PFSK-1 (cell line): ENCODE measurements around the gene CXCL6.

Experiments
- FOXP2 ChIP-seq: optimal IDR thresholded peaks from 2 replicates; pipeline ENCODE3; 2011; ENCODE audit warnings: borderline replicate concordance, control low read depth, inconsistent platforms; ENCODE audit not compliant: insufficient read depth; ENCODE audit errors: extremely low read length, extremely low read depth
- POLR2AphosphoS5 ChIP-seq: IDR thresholded peaks from 2 replicates; pipeline ENCODE4 v1.6.1; 2012; ENCODE audit warnings: low read depth, mild to moderate bottlenecking, control low read depth, low read length, moderate library complexity
- REST ChIP-seq, 2 experiments: IDR thresholded peaks; 2 replicates each; pipeline versions ENCODE4 v1.6.1 to v1.8.0; 2011 to 2012; ENCODE audit warnings: low read depth in 2 of 2, low read length in 2 of 2, control low read depth in 1 of 2, inconsistent platforms in 1 of 2, mild to moderate bottlenecking in 1 of 2, moderate library complexity in 1 of 2; ENCODE audit not compliant: insufficient read depth in 1 of 2
- SIN3A ChIP-seq: IDR thresholded peaks from 2 replicates; pipeline ENCODE4 v1.6.1; 2012; ENCODE audit warnings: mild to moderate bottlenecking, low read length, moderate library complexity, borderline replicate concordance; ENCODE audit not compliant: insufficient read depth
- TAF1 ChIP-seq: IDR thresholded peaks from 2 replicates; pipeline ENCODE4 v1.6.1; 2012; ENCODE audit warnings: low read length, control low read depth, borderline replicate concordance; ENCODE audit not compliant: insufficient read depth

The CXCL6 gene

GRCh38 chr4:73832651-73833237 lies 3.7 kb upstream of the CXCL6 start:
- TF ChIP-seq SIN3A (no peak), FOXP2 (no peak), TAF1 (no peak), REST (IDR thresholded peaks at IDR 0.05; ENCODE audit: insufficient read depth in 1 of 2, low read depth in 2 of 2, low read length in 2 of 2) (no peak)

GRCh38 chr4:73839071-73839470 lies 2.6 kb downstream of the CXCL6 start:
- no peak for TF ChIP-seq FOXP2
- no peak for TF ChIP-seq SIN3A
- no peak for TF ChIP-seq REST (IDR thresholded peaks at IDR 0.05; ENCODE audit: insufficient read depth in 1 of 2, low read depth in 2 of 2, low read length in 2 of 2)
- TF ChIP-seq TAF1: no peak
- TF ChIP-seq POLR2AphosphoS5: no peak

GRCh38 chr4:73839715-73840114 lies 3.2 kb downstream of the CXCL6 start:
- no peak for TF ChIP-seq TAF1
- TF ChIP-seq REST (IDR thresholded peaks at IDR 0.05; ENCODE audit: insufficient read depth in 1 of 2, low read depth in 2 of 2, low read length in 2 of 2): no peak
- TF ChIP-seq FOXP2: no peak
- TF ChIP-seq POLR2AphosphoS5: no peak

GRCh38 chr4:73841243-73841925 lies 4.9 kb downstream of the CXCL6 start:
- no peak for TF ChIP-seq FOXP2
- no peak for TF ChIP-seq TAF1
- no peak for TF ChIP-seq SIN3A

GRCh38 chr4:73842696-73843095 lies 6.2 kb downstream of the CXCL6 start:
- TF ChIP-seq SIN3A: no peak
- TF ChIP-seq FOXP2: no peak
- no peak for TF ChIP-seq TAF1
- no peak for TF ChIP-seq REST (IDR thresholded peaks at IDR 0.05; ENCODE audit: insufficient read depth in 1 of 2, low read depth in 2 of 2, low read length in 2 of 2)
- no peak for TF ChIP-seq POLR2AphosphoS5
